GM19043 (cell line): ENCODE results near the gene TBCC.
A peak's percentile ranks its signal among the peaks of the same experiment; 100 is the strongest.

Experiments
- ATAC-seq: cut with Tn5 transposase; IDR thresholded peaks from one replicate; pipeline ENCODE4 v1.9.1; 2021; ENCODE audit warnings: low read depth; ENCODE audit not compliant: unreplicated experiment

The TBCC gene, protein sequence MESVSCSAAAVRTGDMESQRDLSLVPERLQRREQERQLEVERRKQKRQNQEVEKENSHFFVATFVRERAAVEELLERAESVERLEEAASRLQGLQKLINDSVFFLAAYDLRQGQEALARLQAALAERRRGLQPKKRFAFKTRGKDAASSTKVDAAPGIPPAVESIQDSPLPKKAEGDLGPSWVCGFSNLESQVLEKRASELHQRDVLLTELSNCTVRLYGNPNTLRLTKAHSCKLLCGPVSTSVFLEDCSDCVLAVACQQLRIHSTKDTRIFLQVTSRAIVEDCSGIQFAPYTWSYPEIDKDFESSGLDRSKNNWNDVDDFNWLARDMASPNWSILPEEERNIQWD

DNA sequence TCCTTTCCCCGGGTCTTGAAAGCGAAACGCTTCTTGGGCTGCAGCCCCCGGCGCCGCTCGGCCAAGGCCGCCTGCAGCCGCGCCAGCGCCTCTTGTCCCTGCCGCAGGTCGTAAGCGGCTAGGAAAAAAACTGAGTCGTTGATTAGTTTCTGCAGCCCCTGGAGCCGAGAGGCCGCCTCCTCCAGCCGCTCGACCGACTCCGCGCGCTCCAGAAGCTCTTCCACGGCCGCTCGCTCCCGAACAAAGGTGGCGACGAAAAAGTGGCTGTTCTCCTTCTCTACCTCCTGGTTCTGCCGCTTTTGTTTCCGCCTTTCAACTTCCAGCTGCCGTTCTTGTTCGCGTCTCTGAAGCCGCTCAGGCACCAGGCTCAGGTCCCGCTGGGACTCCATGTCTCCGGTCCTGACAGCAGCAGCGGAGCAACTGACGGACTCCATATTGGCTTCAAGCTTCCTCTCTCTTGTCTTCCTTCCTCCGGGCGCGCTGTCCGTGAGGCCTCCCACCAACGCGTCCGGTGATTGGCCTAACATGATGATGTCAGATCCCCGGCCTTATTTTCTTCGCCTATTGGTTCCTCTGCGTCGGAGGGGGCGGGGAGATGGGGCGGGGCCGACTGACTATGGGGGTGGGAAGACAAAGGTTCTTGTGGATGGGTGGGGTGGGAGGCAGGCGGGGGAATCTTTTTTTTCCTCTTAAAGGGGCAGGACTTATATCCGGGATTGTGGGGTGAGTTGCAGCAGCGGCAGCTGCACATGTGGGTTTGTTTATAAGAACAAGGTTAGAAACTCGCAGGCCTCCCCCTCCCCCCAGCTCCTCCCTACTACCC lies at the start of gene TBCC:
Gene TBCC, minus strand, starts transcription at position 464 of the 823 bp plus-strand sequence. Its CDS starts 30 bp downstream, at position 434.
- ATAC-seq = peak; percentile 66

DNA sequence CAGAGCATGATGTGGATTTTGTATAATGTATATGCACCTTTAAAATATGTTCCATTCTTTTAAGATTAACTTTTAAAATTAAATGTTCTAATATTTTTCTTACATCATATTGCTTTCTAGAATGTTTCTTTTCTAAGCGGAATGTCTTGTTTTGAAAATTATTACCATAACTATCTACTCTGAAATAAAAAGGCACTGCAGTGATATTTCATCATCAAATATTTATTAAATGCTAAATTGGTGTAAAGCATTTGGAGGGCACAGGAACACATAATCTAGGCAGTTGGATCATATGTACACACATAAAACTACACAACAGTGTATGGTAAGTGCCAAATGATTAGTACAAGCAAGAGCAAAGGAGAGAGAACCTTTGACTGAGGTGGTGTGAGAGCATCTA lies 49.7 kb upstream of the TBCC start:
- ATAC-seq = no peak

DNA sequence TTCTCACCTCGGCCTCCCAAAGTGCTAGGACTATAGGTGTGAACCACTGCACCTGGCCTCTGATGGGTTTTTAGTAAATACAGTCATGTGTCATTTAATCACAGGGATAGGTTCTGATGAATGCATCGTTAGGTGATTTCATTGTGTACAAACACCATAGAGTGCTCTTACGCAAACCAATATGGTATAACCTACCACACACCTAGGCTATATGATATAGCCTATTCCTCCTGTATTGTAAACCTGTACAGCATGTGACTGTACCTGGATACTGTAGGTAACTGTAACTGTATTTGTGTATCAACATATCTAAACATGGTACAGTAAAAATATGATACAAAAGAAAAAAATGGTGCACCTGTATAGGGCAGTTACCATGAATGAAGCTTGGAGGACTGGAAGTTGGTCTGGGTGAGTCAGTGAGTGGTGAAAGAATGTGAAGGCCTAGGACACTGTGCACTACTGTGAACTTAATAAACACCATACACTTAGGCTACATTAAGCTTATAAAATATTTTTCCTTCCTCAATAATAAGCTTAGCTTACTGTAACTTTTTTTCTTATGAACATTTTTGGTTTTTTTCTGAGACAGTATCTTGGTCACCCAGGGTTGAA lies 45.9 kb upstream of the TBCC start:
- no peak for ATAC-seq

DNA sequence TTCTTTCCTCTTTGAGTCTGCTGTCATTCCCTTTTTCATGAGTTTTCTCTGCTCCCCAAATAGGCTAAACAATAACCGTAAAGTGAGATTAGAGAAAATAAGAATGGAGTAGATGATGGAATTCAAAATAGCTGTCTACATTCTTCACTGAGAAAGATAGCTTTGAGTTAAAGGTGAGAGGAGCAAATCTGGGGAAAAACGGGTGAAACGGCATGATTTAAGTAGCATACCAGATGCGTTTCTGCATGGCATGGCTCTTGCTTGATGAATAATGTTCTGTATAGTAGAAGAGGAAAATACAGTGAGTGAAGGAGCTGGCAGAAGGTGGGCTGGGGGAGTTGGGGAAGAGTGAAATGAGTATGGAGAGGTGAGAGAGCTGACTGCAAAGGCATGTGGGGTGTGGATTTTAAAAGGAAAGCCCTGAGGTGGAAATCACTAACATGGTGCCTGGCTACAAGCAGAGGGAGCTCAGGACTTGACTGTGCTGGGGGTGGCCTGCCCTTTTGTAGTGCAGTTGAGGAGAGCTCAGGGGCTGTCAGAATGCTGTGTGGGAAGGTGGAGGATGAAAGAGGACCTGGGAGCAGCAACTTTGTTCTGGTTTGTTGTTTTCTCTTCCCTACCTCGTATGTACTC lies 44.8 kb upstream of the TBCC start:
- ATAC-seq = no peak

DNA sequence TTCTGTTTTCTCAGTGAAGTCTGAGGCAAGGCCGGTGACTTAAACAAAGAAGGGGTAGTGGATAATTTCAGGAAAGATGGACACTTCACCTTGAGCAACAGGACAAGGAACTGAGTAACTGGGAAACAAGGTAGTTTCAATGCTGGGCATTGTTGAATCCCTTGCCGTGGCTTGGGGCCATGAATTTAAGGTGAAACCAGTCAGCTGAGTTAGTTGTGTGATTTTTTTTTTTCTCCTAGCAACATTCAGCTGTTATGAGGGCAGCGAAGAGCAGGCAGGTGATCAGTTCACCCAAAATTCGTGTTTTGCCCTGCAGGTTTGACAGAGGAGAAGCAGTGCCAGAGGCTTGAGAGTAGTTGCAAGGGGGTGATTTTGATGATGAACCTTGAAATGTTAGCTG lies 42.8 kb upstream of the TBCC start:
- no peak for ATAC-seq

DNA sequence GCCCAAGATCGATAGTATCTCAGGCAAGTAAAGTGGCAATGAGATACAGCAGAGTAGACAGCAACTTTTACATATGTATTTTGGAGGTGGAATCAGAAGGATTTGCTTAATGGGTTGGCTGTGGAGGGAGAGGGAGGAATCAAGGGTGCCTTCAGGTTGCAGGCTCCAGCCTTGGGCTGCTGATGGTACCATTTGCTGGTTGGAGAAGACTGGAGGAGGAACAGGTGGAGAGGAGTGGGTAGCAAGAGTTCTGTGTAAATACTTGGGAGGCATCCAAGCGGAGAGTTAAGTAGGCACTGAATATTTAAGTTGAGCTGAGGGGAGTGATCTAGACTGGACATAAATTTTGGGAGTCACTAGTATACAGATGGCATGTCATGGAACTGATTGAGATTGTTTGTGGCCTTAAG lies 41.2 kb upstream of the TBCC start:
- no peak for ATAC-seq

DNA sequence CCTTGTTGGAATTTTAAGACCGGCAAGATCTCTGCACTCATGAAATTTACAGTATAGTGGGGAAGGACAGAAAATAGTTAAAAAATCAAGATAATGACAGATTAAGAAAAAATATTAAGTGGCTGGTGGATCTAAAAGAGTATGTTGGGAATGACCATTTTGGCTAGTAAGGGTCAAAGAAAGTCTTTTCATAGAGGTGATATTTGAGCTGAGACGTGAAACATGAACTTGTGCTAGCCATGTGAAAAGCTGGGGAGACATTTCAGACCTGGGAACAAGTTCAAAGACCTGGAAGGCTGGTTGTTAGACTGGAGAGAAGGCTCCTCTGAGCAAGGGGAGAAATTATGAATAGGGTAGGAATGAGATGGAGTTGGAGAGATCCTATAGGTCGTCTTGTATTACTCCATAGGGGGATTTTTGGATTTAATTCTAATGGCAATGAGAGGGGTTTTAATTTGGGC lies 40.7 kb upstream of the TBCC start:
- no peak for ATAC-seq

DNA sequence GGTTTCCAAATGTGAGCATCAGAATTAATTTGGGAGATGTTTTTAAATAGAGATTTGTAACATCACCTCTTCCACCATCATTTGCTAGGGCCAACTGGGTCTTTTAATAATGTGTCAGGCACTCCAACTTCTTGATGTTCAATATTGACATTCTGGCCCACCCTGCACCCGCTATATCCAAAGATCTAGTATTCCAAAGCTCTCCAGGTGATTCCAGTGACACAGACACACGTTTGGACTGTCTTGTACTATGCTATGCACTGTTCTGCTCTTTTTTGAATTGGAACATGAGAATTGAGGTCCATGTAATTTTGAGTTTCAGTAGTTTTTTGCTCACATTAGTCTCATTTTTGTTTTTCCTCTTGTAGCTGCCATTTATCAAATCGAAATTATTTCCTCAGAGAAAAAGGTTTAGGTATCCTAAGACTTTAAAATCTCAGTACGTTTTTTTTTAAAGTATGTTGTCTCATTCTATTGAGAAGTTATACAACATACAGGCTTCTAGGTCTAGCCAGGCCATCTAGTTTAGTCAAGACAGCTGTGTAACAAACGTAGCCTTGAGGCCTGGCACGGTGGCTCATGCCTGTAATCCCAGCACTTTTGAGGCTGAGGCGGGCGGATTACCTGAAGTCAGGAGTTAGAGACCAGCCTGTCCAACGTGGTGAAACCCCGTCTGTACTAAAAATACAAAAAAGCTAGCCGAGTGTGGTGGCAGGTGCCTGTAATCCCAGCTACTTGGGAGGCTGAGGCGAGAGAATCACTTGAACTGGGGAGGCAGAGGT lies 39.0 kb upstream of the TBCC start:
- ATAC-seq = no peak

DNA sequence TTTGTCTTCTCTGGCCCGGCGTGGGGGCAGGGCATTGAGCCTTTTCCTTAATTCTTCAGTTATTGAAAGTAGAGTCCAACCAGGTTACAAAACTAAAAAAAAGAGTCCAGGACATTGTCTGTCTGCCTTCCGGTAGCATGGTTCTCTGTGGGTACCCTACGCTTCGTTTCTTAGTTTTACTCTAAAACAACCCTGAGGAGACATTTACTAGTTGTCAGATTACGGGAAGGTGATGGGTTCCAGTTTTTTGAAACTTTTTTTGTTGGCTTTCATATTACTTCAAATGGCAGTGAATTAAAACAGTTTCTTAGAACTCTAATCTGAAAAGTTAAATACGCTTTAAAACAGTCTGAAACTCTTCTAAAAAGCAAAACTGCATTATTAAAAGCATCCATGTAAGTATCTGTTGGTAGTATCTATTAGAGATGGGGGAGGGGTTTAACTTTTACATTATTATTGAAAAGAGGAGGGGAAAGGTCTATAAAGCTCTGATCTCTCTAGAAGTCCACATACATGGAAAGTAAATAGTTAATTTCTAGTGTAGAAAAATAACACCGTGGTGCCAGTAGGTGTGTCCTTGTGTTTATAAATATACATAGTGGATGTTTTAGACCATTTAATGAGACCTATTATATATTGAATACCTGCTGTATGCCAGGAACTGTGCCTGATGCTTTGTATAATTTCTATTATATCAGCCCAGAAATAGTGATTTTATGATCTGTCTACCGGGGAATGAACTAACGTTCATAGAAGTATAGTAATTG lies 38.2 kb upstream of the TBCC start:
- ATAC-seq = no peak

DNA sequence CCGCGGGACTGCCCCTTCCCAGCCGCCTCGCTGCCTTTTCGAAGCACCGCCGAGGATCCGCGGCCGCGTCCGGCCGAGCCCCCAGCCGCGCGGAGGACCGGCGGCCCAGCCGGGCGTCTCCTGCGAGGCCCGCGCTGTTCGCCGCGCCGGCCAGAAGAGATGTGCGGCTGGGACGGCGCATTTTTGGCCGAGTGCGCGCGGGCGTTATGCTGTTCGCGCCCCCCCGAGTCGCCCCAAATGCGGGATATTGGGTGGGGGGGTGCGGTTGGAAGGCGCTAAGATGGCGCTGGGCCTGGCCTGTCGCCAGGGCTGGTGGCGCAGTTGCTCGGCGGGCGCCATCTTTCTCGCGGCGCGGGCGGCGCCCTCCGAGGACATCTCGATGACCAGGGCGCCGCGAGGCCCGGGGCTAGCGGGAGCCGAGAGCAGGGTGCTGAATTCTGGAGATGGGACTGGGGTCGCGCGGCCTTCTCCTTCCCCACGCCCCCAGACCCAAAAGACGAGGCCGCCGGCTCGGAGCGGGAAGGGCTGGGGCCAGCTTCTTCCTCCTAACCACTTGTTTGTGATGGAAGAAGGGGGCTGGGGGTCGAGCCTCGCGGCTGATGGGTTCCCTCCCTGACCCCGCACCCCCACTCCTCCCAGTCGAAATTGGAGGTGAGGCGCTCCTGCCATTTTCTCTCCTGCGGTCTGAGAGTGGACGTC lies 37.4 kb upstream of the TBCC start:
- no peak for ATAC-seq

DNA sequence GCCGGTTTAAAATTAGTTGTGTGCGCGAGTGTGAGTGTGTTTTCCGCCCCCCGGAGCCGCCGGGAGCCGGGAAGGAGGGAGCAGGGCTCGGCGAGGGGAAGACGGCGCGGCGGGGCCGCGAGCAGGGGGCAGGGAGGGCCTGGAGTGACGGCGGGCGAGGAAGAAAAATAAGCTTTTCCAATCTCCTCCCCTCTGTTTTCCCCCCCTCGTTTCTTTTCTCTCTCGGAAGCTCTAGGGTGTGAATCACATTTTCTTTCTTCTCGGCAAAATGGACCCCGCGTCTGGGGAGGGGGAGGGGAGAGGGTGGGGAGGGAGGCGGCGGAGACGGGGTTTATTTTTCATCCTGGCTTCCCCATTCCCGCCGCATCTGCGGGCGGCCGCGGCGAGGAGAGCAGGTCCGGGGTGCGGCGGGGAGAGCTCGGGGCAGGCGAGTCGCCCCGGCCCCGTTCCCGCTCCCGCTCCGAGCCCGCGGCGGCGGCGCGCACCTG lies 36.8 kb upstream of the TBCC start:
- ATAC-seq = no peak

DNA sequence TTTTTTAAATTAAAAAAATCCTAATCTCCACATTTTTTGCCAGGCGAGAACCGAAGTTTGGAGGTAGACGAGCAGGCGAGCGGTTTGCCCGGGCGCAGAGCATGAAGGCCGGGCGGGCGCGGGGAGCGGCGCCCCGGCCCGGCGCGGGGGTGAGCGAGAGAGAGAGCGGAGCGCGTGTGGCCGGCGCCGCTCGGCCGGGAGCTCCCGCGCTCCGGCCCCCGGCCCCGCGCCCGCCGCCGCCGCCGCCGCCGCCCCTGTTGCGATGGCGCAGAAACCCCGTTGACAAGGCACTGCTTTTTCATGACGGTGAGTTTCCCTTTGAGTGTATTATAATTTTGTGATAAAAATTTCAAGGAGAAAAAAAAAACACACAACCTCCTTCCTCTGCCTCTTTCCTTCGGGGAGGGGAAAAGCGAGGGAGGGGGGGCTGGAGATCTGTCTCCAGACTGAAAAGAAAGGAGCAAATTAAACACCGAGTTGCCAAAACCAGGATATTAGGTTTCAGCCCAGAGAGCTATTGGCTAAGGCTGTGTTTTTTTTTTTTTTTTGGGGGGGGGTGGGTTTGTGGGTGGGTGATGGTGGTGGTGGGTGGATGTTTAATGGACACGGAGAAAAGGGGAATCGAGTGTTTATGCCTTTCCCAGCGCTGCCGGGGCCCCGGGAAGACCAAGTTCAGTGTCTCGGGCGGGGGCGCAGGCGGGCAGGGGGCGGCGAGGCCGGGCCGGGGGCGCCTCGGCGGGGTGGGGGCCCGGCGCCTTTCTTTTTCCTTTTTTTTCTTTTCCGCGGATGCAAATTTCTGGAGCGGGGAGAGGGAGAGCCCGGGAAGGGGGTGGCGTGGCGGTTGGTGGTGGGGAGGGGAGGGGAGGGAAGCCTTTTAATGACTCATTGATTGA lies 36.1 kb upstream of the TBCC start, which contains the start of gene BICRAL:
Gene BICRAL, plus strand, starts transcription at position 257 of the 893 bp plus-strand sequence. CDS start 39,971 bp downstream, outside the sequence.
- ATAC-seq = no peak

DNA sequence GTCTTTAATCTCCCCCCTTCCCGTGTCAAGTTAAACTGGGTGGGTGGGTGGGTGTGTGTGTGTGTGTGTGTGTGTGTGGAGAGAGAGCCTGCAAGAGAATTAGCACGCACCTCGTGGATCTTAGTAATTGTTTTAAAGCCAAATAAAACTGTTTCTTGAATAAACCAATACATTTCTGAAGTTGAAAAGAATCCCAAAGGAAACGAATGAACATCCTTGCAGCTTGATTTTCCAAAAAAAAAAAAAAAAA lies 35.6 kb upstream of the TBCC start:
- no peak for ATAC-seq

DNA sequence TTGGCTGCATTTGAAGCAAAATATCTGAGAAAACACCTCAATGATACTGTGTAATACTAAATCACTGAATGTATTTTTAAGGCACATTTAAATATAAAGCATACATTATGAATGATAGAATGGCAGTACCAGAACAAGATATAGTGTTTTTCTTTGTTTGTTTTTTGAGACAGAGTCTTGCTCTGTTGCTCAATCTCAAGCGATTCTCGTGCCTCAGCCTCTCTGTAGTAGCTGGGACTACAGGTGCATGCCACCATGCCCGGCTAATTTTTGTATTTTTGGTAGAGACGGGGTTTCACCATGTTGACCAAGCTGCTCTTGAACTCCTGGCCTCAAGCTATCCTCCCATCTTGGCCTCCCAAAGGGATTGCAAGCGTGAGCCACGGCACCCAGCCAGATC lies 33.6 kb upstream of the TBCC start:
- no peak for ATAC-seq

DNA sequence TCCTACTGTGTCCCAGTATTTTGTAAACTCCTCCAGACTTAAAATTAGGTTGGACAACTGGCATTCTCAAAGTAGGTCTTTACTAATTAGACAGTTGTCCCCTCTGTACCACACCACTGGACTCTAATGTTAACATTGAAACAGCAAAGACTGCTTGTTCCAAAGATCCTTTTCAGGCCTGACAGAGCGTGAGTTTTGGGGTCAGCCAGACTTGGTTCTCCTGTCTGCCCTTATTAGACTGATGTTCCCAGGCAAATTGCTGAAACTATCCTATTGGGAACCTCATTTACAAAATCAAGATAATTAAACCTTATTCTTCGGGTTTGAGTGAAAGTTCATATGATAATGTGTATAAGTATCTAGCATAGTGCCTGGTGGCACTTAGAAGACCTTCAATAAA lies 32.2 kb upstream of the TBCC start:
- ATAC-seq = no peak

DNA sequence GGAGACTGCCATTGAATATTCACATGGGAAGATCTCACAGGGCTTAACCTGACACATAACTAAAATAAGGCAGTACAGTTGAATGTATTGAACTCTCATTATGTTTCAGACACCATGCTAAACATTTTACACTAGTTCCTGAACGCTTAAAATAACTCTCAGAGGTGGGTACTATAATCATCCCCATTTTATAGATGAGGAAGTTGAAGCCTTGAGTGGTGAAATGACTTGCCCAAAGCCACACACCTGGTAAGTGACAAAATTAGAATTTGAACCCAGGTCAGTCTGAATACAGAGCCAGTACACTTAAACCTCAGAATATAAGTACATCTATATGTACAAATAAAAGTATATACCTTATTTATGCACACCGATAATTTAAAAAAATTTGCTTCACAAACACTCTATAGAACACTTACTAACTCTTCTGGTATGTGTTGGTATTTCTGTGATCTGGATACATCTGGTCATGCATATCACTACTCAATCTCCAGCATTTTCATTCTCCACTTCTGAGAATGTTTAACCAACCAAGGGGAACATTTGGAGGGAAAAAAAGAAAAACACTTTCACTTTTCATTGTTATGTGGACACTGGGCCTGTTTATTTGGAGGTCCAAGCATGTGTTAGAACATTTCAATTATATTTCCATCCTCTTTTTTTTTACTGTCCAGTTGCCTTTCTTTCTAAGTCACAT lies 31.4 kb upstream of the TBCC start:
- no peak for ATAC-seq

DNA sequence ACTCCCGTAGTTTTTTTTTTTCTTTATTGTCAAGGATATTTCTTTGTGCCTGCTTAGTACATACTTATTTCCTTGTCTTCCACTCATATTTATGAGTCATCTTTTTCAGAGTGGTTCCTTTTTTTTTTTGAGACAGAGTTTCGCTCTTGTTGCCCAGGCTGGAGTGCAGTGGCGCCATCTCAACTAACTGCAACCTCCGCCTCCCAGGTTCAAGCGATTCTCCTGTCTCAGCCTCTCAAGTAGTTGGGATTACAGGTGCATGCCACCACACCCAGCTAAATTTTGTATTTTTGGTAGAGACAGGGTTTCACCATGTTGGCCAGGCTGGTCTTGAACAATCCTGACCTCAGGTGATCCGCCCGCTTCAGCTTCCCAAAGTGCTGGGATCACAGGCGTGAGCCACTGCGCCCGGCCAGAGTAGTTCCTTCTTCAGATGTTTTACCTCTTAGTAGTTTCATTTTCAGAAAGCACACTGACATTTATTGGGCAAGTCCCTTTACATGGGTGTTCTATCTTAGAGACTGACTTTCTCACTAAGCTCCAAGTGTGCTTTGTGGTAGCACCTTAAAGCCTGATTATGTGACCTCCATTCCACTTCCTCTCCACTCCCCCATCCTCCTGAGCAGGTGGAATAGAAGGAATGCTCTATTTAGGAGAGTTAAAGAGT lies 29.1 kb upstream of the TBCC start:
- ATAC-seq = peak; percentile 41
